ENCODE measurements around the gene SPATA7. TPM values are rescaled to one million over a fixed set of nuclear protein-coding genes. Genes with fewer than 3 reads are reported as not detected.

The SPATA7 gene
- total and polyA plus RNA-seq, 7 donors, result 3.6 to 38.8 (median 15.5) TPM

- H3K36me3 ChIP-seq, result no peaks in the 10 kb centered on the region
- H3K4me1 ChIP-seq, result no peaks in the 10 kb centered on the region
- H3K9me3 ChIP-seq, result no peaks in the 10 kb centered on the region
- no peak overlapping the region for H3K4me3 ChIP-seq
- no peaks in the 10 kb centered on the region for H3K27me3 ChIP-seq
- TF ChIP-seq CTCF (IDR thresholded peaks at IDR 0.05) (no peak), POLR2AphosphoS5 (IDR thresholded peaks at IDR 0.05) (no peak), POLR2A (IDR thresholded peaks at IDR 0.05) (no peak), EP300 (IDR thresholded peaks at IDR 0.05) (no peak)
- DNase-seq, result no peak
- WGBS, 2 donors, result 74 to 91% methylated on average over 4 of the region's 4 CpGs
- no peak overlapping the region for H3K27ac ChIP-seq
- intact Hi-C loops (cut with DNase I), result no loop called here
Observed at GRCh38 chr14:88363644-88364043, 21.8 kb upstream of the SPATA7 start.

GRCh38 chr14:88364710-88365413 lies 20.6 kb upstream of the SPATA7 start:
- 76 to 82% methylated on average over 4 of the region's 4 CpGs for WGBS, 2 donors
- Histone ChIP-seq H3K27me3 (no peaks in the 10 kb centered on the region), H3K27ac (no peak overlapping the region), H3K9me3 (no peaks in the 10 kb centered on the region), H3K36me3 (no peaks in the 10 kb centered on the region), H3K4me1 (no peaks in the 10 kb centered on the region), H3K4me3 (no peak overlapping the region)
- intact Hi-C loops (cut with DNase I), result no loop called here
- no peak for DNase-seq
- TF ChIP-seq POLR2A (IDR thresholded peaks at IDR 0.05) (no peak), POLR2AphosphoS5 (IDR thresholded peaks at IDR 0.05) (no peak), CTCF (IDR thresholded peaks at IDR 0.05) (no peak), EP300 (IDR thresholded peaks at IDR 0.05) (no peak)

- intact Hi-C loops (cut with DNase I), result no loop called here
- no peaks in the 10 kb centered on the region for H3K27me3 ChIP-seq
- no peaks in the 10 kb centered on the region for H3K36me3 ChIP-seq
- TF ChIP-seq POLR2A (IDR thresholded peaks at IDR 0.05) (no peak), EP300 (IDR thresholded peaks at IDR 0.05) (no peak), POLR2AphosphoS5 (IDR thresholded peaks at IDR 0.05) (no peak), CTCF (IDR thresholded peaks at IDR 0.05) (no peak)
- H3K27ac ChIP-seq, result no peak overlapping the region
- DNase-seq, result no peak
- no peaks in the 10 kb centered on the region for H3K4me1 ChIP-seq
- H3K9me3 ChIP-seq, result no peaks in the 10 kb centered on the region
- H3K4me3 ChIP-seq, result no peak overlapping the region
- 64 to 69% methylated on average over 1 of the region's 1 CpG for WGBS, 2 donors
Observed at GRCh38 chr14:88369496-88369895, 16.0 kb upstream of the SPATA7 start.

GRCh38 chr14:88379706-88380343 lies 5.6 kb upstream of the SPATA7 start:
- no peaks in the 10 kb centered on the region for H3K27me3 ChIP-seq
- 75 to 77% methylated on average over 5 of the region's 5 CpGs for WGBS, 2 donors
- H3K4me3 ChIP-seq, result no peak overlapping the region
- peaks cover 0 to 7% (median 2%) of the 10 kb centered on the region in 4 donors for H3K4me1 ChIP-seq
- no peaks in the 10 kb centered on the region for H3K9me3 ChIP-seq
- intact Hi-C loops (cut with DNase I), result loop anchor here (10.0 kb wide), 1 partner anchor 175 kb away; the partner anchor contains the start of gene PTPN21
- no peak overlapping the region for H3K27ac ChIP-seq
- TF ChIP-seq POLR2AphosphoS5 (IDR thresholded peaks at IDR 0.05) (no peak), EP300 (IDR thresholded peaks at IDR 0.05) (no peak), POLR2A (IDR thresholded peaks at IDR 0.05) (no peak), CTCF (IDR thresholded peaks at IDR 0.05) (no peak)
- DNase-seq, result no peak
- H3K36me3 ChIP-seq, result no peaks in the 10 kb centered on the region
